IPS-18c (cell line): ENCODE data around the gene CFAP77.

Source experiments
- H3K4me3 ChIP-seq: 2 replicates; pipeline ENCODE4 v1.7.0; 2013; ENCODE audit warnings: low read depth, mild to moderate bottlenecking, low read length, moderate library complexity; ENCODE audit not compliant: insufficient read depth
- H3K9me3 ChIP-seq: one replicate; pipeline ENCODE4 v1.6.1; 2013; ENCODE audit warnings: mild to moderate bottlenecking, low read length, moderate library complexity; ENCODE audit not compliant: control insufficient read depth, insufficient read depth

CFAP77 gene

DNA sequence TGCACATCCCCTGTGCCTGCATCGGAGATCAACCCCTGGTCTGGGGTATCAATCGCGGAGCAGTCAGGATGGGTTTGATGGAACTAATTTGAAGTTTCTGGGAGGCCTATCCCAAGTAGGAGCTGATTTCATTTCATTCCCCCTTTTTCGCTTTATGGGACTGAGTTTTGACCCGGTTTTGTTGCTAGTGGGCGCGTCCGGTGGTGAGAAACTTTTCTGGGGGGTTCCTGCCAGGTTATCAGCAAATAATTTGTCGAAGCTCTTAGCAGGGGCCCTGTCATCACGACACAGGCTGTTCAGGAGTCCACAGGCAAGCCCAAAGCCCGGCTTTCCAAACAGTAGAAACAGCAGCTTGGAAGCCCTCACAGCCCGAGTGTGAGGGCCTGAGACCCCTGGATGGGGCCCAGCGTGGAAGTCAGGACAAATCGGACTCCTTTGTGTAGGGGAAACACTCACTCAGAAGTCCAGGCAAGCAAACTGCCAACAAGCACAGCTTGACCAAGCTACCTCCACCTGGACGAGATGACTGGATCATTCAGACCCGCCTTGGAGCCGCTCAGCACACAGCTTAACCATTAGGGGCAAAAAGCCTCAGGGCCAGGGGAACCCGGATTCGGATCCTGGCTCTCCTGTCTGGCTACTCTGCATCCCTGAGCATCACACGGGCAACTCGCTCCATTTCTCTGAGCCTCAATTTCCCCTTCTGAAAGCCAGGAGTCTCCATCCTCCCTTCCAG, 108.0 kb downstream of the CFAP77 start:
- Histone ChIP-seq H3K4me3 (no peak overlapping the region), H3K9me3 (peaks cover 5% of the 10 kb centered on the region)

DNA sequence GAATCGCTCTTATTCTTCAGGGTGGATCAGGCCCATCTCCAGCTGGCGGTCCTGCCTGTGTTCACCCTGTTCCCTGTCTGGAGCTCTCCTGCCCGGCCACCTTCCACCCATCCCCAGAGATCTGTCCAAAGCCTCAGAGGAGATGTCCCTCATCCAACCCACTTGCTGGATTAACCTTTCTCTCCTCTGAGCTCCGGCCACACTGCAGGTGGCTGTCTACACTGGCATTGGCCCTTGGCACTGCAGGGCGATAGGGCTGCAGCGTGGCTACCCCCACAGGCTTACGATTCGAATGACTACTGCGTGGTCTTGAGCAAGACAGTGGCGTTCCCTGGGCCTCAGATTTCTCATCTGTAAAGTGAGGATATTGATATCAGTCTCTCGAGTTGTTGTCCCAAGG, 108.6 kb downstream of the CFAP77 start:
- H3K9me3 ChIP-seq = peaks cover 5% of the 10 kb centered on the region
- no peak overlapping the region for H3K4me3 ChIP-seq

DNA sequence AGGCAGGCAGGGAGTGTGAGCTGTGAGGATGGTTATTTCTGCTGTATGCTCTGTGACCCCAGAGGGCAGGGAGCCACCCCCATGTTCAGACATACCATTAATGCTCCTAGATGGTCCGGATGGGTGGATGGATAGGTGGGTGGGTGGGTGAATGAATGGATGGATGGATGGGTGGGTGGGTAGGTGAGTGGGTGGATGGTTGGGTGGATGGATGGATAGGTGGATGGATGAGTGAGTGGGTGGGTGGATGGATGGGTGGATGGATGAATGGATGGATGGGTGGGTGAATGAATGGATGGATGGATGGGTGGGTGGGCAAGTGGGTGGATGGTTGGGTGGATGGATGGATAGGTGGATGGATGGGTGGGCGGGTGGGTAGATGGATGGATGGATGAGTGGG, 109.0 kb downstream of the CFAP77 start:
- peaks cover 5% of the 10 kb centered on the region for H3K9me3 ChIP-seq

DNA sequence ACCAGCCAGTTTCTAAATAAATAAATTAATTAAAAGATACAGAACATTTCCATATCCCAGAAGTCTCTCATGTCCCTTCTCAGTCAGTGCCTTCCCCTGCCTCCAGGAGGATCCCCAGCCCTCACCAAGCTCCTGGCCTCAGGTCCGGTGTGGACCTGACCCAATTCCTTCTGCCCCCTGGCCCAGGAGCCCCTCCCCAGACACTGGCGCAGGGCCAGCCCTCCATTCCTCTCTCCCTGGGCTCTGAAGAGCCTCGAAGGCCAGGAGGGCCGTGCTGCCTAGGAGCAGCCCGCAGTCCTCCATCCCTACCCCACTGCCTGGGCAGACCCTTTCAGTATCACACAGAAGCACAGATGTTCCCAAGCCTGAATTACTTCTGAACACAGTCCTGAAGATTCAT, 110.6 kb downstream of the CFAP77 start:
- H3K9me3 ChIP-seq = peaks cover 5% of the 10 kb centered on the region
- H3K4me3 ChIP-seq = no peak overlapping the region

More for the DNA sequence above, 109.0 kb downstream of the CFAP77 start:
- H3K4me3 ChIP-seq = no peak overlapping the region

DNA sequence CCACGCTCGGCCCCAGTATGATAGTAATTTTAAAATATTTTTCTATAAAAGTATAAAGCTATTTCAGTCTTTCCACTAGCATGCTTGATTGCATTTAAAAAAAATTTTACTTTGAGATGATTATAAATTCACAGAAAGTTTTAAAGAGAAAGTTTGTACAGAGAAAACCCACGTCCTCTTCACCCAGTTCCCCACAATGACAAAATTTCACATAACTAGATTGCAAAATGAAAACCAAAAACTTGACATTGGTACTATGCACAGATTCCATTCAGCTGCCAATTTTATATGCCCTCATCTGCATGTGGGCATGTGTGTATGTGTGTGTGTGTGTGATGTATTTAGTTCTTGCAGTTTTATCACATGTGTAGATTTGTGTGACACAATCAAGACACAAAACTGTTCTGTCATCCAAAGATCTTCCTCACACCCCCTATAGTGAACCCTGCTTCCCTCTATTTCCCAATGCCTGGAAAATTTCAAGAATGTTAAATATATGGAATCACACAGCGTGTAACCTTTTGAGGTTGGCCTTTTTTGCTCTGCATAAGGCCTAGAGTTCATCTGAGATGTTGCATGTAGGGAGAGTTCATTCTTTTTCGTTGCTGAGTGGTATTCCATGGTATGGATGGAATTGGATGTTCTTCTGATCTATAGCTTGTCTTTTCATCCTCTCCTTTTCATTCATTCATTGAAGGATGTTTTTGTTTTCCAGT, 115.5 kb downstream of the CFAP77 start:
- peaks cover 2% of the 10 kb centered on the region for H3K9me3 ChIP-seq
- H3K4me3 ChIP-seq = no peak overlapping the region

DNA sequence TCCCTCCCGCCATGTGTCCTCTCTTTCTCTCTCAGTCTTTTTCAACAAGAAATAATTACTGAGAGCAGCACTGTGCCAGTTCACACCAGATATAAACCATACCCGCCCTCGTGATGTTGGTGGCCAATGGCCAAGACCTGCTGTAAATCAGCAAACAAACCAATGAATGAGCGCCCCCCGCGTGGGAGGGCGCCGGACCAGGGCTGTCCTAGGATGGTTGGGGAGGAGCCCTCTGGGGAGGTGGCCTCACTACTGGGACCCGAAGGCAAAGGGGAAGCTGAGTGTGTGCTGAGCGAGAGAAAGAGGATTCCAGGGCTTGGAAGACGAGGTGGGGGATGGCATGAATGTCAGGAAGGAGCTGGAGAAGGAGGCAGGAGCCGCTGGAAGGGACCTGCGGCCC, 121.2 kb downstream of the CFAP77 start:
- no peak overlapping the region for H3K4me3 ChIP-seq
- H3K9me3 ChIP-seq = no peaks in the 10 kb centered on the region

DNA sequence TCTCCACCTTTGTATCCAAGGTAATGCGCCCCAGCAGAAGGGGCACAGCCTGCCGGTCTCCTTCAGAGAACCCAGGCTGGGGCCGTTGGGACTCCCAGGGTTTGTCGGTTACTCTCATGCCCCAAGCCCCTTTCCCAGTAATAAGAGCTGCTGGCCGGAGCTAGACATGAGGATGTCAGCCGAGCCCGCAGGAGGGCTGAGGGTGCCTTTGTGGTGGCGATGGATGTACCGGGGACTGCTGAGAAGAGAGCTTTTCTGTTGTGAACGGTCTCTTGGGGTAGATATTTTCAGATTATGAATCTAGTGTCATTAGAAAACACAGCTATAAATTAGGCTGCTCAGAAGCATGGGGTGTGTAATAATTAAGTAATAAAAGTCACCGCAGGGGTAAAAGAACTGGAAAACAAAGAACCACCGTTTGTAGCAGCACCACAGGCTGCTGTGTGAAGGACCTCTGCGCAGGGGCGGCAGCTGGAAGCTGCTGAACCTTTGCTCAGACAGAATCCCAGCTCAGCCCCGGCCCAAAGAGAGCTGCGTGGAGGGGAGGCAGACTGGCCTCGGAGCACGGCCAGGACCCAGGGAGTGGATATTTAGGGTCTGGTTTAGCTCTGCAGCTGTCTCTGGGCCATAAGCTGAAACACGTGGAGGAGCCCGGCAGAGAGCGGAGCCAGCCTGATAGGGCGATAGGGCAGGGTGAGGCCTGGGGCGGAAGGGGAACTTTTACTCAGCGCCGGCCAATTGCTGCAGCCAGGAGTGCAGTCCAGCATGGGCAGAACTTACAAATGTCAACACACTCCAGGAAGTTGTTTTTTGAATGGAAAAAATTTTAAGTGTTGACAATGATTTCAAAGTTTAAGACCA, 121.9 kb downstream of the CFAP77 start:
- H3K4me3 ChIP-seq = no peak overlapping the region
- no peaks in the 10 kb centered on the region for H3K9me3 ChIP-seq

DNA sequence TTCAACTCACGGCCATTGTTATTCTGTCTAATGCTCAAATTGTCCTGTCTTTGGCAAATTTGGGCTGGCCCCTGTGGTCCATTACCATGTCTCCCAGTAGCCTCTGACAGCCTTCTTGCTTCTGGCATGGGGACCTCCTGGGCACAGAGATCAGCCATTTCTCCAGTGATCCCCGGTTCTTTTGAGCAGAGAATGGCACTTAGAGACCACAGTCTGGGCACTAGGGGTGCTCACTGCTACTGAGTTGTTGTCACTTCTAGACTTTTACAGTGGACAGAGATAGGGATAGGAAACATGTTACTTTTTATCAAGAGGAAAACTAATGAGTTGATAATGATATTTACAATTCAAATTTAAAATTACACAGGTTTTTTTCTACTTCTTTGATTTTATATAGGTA, 124.8 kb downstream of the CFAP77 start:
- H3K4me3 ChIP-seq = no peak overlapping the region
- no peaks in the 10 kb centered on the region for H3K9me3 ChIP-seq

DNA sequence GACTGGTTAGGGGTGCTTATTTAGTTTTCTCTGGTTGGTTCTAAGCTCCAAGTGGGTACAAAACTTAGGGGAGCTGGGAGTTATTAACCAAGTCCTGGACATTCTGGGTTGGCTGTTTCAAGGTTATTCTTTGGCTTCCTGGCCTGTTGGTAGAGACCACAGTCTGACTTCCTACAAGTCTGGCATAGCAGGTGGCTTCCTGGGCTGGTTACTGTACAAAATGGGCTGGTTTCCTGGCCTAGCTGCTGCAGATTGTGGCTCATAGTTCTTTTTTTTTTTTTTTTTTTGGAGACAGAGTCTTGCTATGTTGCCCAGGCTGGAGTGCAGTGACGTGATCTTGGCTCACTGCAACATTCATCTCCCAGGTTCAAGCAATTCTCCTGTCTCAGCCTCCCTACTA, 126.1 kb downstream of the CFAP77 start:
- H3K9me3 ChIP-seq = no peaks in the 10 kb centered on the region
- no peak overlapping the region for H3K4me3 ChIP-seq

DNA sequence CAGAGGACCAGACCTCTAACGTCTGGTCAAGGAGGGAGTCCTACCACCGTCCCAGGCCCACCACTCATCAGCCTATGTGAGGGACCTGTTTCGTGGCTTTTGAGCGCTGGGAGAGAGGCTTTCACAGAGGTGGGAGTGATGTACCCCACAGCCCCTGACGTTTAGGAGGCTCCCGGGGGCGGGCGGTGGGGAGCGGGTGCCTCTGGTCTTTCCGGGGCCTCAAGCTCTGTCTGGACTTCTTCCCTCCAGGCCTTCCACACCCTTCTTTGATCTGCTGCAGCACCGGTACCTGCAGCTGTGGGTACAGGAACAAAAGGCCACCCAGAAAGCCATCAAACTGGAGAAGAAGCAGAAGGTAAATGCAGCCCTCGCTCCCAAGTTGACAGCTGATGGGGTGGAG, 127.3 kb downstream of the CFAP77 start:
- Histone ChIP-seq H3K4me3 (no peak overlapping the region), H3K9me3 (no peaks in the 10 kb centered on the region)

DNA sequence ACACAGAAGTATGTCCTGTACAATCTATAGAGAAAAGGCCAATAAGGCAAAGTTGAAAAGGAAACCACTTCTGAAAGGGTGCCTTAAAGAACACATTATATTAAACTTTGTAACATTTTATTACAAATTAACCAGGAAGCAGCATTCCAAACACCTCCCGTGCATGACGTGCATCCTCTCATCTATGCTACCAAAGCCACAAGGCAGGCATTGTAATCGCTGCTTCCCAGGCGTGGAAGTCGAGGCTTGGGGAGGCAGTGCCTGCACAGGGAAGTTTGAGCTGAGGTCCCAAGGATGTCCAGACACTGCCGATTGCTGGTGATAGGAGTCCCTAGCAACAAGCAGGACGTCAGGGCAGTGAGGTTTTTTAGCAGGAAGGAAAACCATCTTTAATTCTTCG, 128.1 kb downstream of the CFAP77 start:
- Histone ChIP-seq H3K9me3 (no peaks in the 10 kb centered on the region), H3K4me3 (no peak overlapping the region)

DNA sequence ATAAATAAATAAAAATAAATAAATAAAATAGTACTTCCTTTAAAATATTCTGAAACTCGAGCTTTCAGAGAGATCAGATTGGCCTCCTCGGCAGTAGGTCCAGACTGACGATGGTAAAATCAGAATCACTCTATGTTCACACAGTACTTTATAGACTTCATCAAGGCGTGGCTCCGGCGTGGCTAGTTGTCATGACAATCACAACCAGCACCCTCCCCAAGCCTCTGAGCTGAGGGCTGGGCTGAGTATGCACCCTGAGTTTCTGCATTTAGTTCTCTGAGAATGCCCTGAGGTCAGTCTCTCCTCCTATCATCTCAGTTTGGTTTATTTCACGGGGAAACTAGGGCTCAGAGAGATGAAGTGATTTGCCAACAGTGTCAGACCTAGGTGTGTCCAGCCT, 129.1 kb downstream of the CFAP77 start:
- Histone ChIP-seq H3K9me3 (no peaks in the 10 kb centered on the region), H3K4me3 (no peak overlapping the region)

DNA sequence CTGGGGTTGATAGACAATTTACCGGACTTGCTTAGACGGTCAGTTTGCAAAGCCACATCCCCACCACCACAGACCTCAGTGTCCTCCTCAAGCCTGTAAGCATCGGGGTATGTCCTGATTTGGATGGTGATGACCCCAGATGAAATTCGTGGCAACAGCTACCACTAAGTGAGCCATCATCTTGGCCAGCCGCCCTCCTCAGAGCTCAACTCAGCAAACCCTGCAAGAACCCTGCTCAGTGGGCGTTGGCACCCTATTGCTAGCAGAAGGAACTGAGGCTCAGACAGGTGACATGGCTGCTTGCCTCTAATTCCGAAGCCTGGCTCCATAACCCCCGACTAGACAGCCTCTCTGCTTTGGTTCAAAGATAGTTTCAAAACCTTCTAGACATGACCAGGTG, 131.0 kb downstream of the CFAP77 start:
- H3K4me3 ChIP-seq = no peak overlapping the region
- no peaks in the 10 kb centered on the region for H3K9me3 ChIP-seq

DNA sequence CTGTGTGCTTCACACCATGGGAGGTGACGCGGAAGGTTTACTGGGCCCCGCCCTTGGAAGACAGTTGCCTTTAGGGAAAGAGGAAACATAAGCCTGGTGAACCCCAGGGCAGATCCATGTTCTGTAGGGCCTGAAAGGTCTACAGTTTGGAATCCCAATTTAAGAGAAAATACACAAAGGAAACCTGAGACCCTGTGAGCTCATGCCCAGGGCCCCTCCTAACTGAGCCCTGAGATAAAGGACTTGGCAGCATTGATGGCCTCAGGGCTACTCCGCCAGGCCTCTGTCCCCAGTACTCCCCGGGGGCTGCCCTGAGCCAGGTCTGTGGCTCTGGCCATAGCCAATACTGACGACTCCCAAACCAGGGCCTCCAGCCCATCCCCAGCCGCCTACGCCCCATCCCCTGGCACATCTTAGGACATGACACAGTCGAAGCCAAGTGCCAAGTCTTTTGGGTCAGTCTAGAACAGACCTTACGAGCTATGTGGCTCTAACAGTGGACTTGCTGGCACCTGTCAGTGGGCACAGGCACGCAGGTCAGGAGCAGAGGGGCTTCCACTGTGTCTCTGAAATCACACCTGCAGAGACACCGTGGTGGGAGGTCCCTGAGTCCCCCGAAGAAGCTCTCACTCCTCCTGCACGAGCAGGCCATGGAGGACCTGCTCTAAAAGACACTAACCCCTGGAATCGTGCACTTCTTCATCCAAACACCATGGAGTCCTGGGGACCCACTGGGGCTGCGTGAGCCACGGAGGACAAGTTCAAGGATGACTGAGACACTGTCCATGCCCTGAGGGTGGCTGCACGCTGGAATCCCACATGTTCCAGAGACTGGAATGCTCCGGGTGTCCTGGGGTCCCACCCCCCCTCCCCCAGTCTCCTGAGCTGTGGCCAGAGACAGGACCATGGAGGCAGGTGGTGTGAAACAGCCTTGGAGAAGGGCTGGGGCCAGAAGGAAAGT, 132.1 kb downstream of the CFAP77 start:
- Histone ChIP-seq H3K9me3 (no peaks in the 10 kb centered on the region), H3K4me3 (no peak overlapping the region)

DNA sequence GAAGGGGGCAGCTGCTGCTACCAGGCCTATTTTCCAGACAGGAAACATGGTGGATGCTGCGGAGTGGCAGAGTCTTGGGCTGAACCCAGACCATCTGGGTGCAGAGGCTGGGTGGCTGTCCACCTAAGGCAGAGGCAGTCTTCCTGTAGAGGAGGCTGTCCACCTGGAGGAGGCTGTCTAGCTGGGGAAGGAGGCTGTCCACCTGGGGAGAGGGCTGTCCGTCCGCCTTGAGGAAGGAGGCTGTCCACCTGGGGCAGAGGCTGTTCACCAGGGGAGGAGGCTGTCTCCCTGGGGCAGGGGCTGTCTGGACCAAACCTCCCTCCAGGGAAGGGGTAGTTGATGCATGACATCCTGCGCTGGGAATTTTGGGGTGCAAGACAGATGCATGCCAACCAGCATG, 133.2 kb downstream of the CFAP77 start:
- Histone ChIP-seq H3K4me3 (no peak overlapping the region), H3K9me3 (no peaks in the 10 kb centered on the region)

DNA sequence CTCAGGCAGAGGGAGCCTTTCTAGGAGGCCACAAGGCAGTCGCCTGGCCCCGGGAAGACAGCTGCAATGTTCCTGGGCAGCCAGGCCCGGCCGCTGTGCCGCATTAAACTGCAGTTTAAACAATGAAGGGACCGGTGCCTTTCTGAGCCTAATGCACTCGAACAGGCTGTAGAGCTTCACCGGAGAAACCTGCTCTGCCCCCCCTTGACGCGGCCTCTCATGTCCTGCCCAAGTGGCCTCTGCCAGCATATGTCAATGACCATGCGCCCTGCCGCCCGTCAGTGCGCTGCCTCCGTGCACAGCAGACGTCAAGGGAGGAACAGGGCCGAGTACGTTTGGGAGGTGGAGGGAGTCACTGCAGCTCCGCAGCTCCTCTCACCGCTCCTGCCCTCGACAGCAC, 133.9 kb downstream of the CFAP77 start:
- Histone ChIP-seq H3K4me3 (no peak overlapping the region), H3K9me3 (no peaks in the 10 kb centered on the region)

DNA sequence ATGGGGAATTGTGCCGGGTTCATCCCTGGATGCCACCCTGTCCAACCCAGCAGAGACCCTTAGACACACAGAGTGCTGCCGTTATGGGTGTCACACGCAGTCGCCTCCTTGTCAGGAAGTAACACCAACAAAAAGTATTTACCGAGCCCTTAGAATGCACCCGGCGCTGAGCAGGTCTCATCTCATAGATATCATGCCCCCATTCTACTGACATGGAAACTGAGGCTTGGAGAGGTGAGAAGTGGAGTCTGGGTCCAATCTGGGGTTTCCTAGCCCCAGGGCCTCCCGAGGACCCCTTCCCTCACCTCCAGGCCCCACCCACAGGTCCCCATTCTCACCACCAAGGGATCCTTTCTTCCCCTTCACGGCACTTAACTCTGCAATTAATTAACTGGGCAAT, 135.6 kb downstream of the CFAP77 start:
- H3K9me3 ChIP-seq = no peaks in the 10 kb centered on the region
- no peak overlapping the region for H3K4me3 ChIP-seq
